ENCODE results near the gene UBL3. TPM values are rescaled to one million over a fixed set of nuclear protein-coding genes. Genes with fewer than 3 reads are reported as not detected.

UBL3 gene
- total RNA-seq, 1 donor from 2014 or later, result 31.4 TPM

DNA sequence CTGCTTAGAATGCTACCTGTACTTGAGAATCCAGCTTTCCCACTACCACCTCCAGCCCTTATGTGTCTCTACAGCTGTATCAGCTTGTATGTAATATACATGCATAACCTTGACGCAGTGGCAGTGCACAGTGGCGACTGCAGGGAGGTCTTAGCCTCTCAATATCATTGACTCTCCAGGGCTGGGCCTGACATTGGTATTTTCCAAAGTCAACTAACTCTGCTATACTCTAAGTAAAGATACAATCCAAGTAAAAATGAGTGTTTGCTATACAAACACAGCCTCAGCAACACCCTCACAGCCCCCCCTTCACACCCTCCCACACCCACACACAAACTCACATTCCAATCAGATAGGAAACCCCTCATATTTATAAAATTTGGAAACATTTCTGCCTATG, 6.7 kb upstream of the UBL3 start:
- DNase-seq (ENCODE audit: low spot score), result no peak

GRCh38 chr13:29856426-29856825, 6.0 kb upstream of the UBL3 start:
- no peak for DNase-seq (ENCODE audit: low spot score)

DNA sequence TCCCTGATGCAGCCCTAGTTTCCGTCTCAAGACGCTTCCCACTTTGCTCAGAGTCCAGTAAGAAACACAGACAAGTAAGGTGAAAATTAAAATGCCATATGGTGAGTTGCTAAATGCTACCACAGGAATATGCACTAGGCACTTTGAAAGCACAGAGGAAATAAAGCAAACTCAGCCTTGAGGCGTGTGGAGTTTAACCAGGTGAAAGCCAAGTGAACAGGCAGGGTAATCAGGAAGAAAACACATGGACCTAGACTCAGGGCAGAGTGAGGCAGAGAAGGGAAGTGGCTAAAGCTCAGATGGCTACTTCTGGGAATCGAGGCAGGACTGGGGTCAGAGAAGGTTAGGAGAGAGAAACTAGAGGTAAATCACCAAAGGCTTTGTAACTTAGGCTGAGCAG, 5.4 kb upstream of the UBL3 start:
- no peak for DNase-seq (ENCODE audit: low spot score)

DNA sequence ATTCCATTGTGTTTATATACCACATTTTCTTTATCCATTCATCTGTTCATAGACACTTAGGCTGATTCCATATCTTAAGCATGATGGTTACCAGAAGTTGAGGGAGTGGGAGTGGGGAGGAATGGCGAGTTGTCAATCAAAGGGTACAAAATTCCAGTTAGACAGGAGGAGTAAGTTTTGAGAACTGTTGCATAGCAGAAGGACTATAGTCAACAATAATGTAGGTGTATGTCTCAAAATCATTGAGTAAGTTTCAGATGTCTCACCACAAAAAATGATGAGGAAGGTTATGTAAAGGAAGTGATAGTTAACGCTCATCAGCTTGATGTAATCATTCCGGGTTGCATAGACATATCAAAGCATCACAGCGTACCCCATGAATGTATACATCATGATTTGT, 4.6 kb upstream of the UBL3 start:
- no peak for DNase-seq (ENCODE audit: low spot score)

GRCh38 chr13:29853131-29853530, 2.7 kb upstream of the UBL3 start:
- DNase-seq (ENCODE audit: low spot score), result no peak

GRCh38 chr13:29852472-29853054, 2.1 kb upstream of the UBL3 start:
- no peak for DNase-seq (ENCODE audit: low spot score)

GRCh38 chr13:29849731-29850212, 645 bp downstream of the UBL3 start:
- DNase-seq (ENCODE audit: low spot score), result peak; percentile 68

DNA sequence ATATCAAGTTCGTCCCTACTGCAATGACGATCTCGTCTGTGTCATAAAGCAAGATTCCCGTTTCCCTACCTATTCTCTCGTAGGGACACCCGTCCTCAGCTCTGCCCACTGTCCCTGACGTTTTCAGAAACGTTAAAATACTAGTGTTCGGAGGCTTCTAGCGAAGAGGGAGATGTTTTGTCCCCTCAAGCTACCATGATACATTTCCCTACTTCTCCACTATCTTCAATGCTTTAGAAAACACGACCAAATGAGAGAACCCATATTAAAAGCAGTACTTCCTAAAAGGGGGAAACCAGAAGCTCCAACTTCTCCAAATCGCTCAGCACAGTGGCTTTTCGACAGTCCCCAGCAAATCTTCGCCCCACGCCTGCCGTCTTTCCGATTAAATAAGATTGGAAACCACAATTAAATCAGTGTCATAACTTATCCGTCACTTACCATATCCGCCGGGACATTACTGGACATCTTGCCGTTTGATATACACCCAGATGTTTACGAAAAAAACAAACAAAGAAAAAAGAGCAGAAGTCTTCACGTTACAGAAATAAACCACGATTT, 1.3 kb downstream of the UBL3 start:
- DNase-seq (ENCODE audit: low spot score), result no peak

- DNase-seq (ENCODE audit: low spot score), result no peak
Measured at GRCh38 chr13:29847501-29847983, 2.9 kb downstream of the UBL3 start.

DNA sequence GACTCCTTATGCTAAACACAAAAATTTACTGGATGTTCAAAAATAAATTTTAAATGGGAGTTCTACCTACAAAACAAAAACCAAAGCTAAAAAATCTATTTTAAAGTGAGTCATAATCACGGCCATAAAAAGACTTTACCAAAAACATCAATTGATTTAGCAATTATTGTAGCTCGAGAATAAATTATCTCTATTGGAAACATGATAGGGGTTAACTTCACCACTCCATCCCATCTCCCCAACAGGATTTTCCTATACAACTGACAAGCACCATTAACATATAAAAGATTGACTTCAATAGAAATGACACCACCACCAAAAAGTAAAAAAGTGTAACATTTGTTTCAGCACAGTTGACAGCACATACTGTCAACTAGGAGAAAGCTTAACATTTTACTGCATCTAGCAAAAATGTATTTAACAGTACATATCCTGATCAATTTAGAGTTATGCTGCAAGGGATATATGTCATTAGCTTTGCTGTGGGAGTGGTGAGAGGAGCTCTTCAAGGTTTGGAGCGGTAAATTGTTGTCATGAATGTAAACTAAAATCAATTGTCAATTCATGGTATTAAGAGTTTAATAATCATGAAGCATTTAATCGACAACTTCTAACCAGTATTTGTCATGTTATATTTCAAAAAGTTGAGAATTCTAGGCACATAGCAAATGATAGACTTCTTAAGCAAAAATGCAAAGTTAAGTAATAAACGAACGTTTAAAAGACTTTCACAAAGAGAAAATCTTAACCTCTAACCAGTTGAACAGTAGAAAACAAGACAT, 3.8 kb downstream of the UBL3 start:
- no peak for DNase-seq (ENCODE audit: low spot score)

GRCh38 chr13:29845440-29846056, 4.9 kb downstream of the UBL3 start:
- no peak for DNase-seq (ENCODE audit: low spot score)

GRCh38 chr13:29844441-29844840, 6.0 kb downstream of the UBL3 start:
- DNase-seq (ENCODE audit: low spot score), result no peak

- no peak for DNase-seq (ENCODE audit: low spot score)
Measured at GRCh38 chr13:29840585-29840984, 9.8 kb downstream of the UBL3 start.

GRCh38 chr13:29835280-29836061, 14.9 kb downstream of the UBL3 start:
- DNase-seq (ENCODE audit: low spot score), result no peak

- no peak for DNase-seq (ENCODE audit: low spot score)
Measured at GRCh38 chr13:29832761-29833298, 17.6 kb downstream of the UBL3 start.

DNA sequence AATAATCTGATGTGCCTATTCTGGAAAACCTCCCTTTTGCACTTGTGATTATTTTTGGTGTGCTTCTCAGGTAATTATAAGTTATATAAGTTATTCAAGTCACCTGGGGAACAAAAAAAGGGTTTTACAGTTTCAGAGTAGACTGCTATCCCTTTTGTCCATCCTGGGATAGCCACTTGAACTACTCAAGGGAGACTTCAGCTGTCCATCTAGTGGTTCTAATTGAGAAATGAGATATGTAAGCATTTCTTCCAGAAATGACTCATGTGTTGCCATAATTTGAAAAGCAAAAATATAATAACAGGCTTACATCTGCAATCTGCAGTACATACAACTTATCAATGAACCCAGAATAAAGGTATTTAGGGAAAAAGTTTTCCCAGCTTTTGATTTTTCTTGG, 20.4 kb downstream of the UBL3 start:
- no peak for DNase-seq (ENCODE audit: low spot score)

- no peak for DNase-seq (ENCODE audit: low spot score)
Measured at GRCh38 chr13:29819143-29819542, 31.3 kb downstream of the UBL3 start.

DNA sequence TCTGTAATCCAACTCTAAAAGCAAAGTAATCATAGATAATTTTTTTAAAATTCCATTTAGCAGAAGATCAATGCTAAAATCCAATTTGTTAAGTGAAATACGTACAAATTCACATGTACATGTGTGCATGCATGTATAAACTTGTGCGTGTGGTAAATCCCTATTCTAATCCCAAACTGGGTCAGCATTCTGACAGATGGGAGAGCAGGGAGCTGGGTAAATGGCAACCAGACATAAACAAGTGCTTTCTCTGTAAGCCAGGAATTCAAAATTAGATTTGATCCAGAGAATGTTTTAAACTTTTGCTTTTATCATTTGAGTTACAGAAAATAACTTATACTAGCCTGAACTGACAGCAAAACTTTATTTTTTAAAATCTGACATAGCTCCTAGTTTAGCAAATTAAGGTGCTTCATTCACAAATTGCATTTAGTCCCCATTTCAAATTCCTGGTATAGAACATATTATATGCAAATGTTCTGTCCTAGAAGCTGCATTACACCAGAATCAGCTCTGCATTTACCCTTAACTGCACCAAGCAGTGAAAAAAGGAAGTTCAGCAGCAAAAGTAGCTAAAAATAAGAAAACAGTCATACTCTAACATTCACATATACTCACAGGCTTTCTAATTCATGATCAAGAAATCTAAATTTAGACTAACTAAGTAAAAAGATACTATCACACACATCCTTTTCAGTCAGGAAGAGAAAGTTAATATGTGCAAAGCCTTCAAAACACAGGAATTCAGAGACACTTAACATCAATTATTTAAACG, 32.6 kb downstream of the UBL3 start:
- DNase-seq (ENCODE audit: low spot score), result no peak

DNA sequence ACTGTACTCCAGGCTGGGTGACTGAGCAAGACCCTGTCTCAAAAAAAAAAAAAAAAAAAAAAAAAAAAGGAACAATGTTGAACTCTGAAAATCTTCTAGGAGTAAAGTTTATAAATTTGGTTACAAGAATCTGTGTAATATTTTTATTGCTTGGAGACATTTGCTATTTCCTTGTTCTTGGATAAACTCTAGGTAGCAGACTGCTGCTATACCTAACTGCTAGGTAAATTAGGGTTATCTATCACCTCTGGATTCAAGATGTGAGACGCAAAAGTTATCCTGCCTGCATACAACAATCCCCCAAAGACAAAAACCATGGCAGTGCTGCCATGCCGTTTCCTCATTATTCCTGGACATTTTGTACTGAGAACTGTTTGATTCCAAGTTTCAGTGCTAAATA, 33.7 kb downstream of the UBL3 start:
- no peak for DNase-seq (ENCODE audit: low spot score)

DNA sequence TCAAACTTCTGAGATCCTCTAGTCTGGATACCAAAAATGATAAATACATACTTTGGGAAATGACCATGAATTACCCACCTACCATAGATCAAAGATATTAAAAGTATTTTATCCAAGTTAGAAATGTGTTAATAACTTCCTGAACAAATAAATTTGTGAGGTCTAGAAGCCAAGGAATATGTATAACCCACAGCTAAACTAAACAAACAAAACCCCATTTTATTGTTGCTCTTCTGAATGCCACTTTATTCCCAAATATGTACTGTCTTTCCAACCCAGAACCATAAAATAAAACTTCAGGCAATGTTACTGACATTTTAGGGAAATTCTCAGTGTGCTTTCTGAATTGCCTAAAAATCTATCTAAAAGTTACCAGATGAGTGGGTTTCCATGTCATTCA, 35.1 kb downstream of the UBL3 start:
- DNase-seq (ENCODE audit: low spot score), result no peak

- no peak for DNase-seq (ENCODE audit: low spot score)
Measured at GRCh38 chr13:29810898-29811297, 39.5 kb downstream of the UBL3 start.
